NCI-H1694 (cell line): Measurements from ENCODE around the gene KCND3.

Source experiments
- DNase-seq: peaks from one replicate; lab custom pipeline; 2025; lab: John Stamatoyannopoulos, UW

The KCND3 gene

DNA sequence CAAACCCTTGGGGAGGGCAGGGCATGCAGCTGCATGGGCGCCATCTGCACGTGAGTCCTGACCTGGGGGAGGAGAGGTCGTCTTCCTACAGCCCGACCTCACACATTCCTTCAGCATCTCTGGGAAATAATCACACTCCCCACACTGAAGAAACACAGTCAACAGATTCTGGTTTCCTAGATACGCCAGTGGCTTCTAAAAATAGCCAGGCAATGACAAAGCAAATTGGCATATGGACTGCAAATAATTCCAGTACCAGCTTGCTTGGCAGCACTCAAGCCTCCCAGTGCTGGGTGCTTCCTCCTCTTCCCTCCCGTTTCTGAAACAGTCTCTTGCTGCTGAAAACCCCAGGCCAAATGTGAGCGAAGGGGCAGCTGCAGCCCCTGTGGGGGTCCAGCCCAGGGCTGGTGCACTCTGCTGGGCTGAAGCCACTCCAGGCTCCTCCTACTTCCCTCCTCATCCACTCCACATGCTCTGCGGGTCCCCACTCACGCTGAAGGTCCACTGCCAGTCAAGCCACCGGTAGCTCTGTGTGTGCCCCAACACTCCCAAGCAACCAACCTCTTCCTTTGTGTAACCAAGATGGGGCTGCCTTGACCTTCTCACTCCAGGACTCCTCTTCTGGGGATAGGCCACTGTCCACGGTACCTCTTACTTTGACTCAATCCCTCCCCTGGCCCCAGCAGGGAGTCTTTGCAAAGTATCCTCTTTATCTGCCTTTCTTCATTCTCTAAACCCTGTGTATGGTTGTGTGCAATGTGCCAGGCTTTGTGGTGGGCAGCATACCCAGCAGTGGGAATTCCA is 69.0 kb downstream of the KCND3 start:
- peak; percentile 92 for DNase-seq

DNA sequence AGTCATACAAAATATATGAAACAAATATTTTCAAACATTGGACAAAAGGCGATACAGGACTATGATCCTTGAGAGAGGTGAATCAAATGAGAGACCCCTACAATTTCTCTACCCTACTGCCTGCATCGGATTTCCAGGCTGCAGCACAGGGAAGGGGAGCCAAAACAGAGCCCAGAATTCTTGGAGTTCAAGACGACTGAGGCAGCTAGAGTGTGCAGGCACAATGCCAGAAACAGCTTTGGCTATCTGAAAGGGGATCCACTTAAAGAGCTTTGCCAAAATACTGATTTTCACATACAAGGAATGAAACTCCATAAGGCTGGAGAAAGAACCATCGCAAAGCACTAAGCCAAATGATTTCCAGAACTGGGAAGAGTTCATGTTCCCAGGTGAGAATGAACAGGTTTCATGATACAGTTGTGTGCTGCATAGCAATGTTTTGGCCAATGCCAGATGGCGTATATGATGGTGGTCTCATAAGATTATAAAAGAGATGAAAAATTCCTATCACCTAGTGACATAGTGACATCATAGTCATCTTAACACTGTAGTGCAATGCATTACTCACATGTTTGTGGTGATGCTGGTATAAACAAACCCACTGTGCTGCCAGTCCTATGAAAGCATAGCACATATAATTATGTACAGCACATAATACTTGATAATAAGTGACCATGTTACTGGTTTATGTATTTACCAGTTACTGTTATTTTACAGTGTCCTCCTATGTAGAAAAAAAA is 77.5 kb downstream of the KCND3 start:
- DNase-seq: no peak

GRCh38 chr1:111911061-111911460 is 78.4 kb downstream of the KCND3 start:
- no peak for DNase-seq

DNA sequence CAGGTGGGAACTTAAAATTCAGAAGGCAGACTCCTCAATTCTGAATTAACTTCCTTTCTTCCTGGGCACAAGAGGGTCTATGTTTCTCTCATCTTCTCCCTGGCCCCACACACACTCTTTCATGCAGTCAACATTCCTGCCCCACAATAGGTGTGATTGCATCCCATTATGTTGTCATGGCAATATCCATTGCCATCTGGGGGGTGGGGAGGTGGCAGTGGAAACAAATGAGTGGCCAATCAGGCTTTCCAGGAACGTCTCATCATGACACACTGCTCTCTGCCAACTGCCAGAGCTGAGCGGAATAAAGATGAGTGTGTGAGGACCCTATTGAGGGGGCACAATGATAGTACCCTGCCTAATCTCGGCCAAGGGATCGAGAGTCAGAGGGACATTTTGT is 80.4 kb downstream of the KCND3 start:
- DNase-seq: peak; percentile 51

- DNase-seq: peak; percentile 7
These were observed 81.4 kb downstream of the KCND3 start for GRCh38 chr1:111908011-111908621.

- DNase-seq: peak; percentile 65
These were observed 82.1 kb downstream of the KCND3 start for GRCh38 chr1:111907321-111907720.

DNA sequence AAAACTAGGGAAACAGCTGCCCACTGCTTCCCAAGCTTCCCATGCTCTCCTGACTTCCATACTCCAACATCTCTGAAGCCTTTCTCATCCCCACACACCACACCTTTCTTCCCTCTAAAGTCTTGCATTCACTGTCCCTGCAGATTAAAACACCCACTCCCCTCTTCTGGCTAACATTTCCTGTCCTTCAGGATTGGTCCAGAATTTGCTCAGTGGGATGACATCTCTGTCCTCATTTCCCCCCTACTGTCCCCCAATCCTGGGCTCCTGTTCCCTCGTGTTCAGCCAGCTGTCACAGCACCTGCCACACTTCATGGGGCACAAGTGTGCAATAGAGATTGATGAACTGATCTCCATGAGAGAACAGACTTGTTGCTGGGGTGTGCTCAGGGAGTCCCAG is 82.7 kb downstream of the KCND3 start:
- peak; percentile 76 for DNase-seq

DNA sequence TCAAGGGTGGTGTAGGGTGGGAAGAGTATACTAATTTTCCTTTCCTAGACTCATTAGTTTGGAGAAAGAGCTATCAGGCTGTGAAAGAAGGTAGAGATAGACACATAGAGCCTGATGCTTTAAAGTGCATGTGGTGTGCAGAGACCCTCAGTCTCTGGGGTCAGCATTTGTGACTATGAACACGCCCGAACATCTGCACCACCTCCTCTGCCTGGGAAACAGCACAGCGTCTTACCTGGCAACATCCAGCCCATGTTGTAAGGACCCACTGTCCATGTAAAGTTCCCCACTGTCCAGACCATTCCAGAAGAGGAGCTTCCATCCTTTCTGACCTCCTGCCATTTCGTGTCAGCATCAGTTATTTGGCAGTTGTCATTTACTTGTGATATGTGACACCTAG is 83.4 kb downstream of the KCND3 start:
- DNase-seq: no peak

DNA sequence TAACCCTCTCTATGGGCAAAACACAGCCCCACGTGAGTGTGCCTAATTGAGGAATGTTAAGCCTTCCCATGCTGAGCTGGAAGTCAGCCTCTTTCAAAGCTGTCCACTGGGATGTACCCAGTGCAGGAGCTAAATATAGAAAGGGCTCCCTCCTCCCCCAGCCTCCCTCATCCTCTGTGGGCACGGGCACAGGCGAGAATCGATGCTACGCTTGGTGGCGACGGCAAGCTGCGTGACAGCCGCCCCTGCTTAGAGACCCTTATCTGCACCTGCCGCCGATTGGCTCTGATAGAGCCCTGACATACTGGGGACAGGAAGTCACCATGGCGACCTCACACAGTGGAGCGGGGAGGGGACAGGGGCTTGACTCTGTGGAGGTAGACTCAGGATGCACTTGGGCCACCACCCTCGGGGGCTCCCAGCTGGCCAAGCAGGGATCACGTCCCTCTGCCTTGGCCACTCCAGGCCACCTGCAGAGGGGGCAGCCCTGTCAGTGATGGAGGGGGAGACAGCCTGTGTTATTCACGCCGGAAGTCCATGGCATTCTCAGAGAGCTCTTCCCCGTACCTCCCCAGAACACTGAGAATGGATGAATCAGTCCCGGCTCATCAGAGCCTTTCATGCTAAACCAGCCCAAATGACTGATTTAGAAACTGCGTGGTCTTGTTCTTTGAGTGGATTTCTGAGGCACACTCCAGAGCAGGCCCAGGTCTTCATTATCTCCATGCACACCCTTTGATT is 84.8 kb downstream of the KCND3 start:
- peak; percentile 88 for DNase-seq

- no peak for DNase-seq
These were observed 85.5 kb downstream of the KCND3 start for GRCh38 chr1:111903871-111904449.

DNA sequence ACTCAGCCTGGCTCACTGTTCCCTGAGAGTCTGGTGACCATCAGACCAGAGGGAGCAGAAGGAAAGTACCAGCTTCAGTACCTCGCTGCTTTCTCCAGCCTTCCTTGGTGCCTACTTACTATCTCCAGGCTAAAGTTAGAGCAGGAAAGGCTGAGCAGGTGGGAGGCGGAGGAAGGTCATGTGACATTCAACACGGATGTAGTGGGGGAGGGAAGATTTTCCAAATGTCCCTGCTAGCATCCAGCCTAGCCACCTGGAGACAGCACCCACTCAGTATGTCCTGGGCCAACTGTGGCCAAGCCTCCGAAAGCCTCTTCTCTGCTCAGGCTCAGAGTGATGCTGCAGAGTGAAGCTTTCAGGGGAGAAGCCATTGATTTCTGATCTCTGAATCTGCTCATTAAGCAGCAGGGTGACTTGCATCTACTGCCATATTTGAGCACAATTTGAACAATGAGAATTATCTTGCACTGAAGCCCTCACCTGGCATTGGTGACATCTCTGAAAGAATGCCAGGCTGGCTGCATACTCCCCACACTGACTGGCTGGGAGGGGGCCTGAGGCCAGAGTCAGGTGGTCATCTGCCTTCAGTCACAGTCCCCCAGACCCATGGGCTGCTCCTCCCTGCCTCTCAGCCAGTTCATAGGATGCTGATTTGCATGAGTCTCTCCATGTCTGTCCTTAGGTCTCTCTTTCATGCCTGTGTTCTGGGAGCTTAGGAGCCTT is 86.2 kb downstream of the KCND3 start:
- DNase-seq: no peak

- DNase-seq: peak; percentile 56
These were observed 94.0 kb downstream of the KCND3 start for GRCh38 chr1:111895469-111895868.

- no peak for DNase-seq
These were observed 94.5 kb downstream of the KCND3 start for GRCh38 chr1:111895017-111895416.

GRCh38 chr1:111894497-111894896 is 95.0 kb downstream of the KCND3 start:
- DNase-seq: no peak

GRCh38 chr1:111891566-111891965 is 97.9 kb downstream of the KCND3 start:
- no peak for DNase-seq

DNA sequence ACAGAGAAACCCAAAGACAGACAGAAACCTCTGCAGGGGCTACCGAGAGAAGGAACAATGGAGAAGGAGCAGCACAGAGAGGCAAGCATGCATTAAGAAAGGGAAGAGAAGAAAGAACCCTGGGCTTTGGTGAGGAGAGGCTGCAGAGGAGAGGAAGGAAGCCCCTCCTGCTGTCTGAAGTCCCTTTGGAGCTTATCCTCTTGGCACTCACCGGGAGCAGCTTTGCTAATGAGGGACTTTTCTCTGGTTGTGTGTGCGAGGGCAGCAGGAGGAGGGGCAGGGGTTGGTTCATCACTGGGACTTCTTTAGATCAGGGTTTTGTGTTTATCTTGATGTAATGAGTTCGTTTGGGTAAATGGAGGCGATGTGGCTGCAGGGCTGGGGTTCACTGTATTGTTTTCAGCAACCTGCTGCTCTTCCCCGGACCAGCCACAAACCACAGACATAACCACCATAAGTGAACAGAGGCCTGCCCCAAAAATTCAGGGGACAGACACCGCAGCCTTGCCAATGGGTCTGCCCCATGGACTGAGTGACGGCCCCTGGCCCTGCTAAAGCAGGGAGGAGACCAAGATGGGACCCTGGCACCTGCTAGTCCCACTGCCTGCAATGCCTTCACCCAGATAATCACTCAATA is 100.6 kb downstream of the KCND3 start:
- no peak for DNase-seq

DNA sequence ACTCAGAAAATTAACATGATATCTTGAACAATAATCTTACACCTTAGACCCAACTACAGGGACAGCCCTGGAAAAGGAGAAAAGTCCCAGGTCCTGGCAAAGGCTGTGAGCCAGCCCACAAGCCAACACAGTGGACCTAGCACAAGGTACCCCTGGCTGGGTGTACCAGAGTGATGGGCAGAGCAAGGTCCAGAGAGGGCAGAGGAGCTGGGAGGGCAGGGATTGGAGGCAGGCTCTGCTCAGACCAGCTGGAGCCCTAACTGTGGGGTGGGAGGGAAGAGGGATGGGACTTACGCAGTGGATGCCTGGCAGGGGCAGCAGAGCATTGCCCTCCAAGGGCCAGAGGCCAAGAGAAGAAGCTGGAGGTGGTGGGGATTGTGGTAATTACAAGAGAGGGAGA is 101.6 kb downstream of the KCND3 start:
- no peak for DNase-seq

DNA sequence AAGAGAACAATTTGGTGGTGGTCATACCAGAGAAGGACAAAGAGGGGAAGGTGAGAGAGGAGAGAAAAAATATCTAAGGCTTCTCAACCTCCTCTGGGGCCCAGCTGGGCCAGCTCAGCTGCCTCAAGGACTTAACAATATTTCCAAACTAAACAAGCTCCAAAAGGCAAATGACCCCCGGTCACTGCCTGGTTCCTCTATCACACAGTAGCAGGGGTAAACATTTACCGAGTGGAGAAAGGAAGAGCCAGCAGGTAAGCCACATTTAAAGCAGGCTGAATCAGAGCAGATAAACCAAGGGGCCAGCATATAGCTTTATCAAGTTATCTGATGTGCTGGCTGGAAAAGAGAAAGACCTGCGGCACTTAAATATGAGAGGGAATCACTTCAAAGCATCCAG is 102.1 kb downstream of the KCND3 start:
- no peak for DNase-seq

DNA sequence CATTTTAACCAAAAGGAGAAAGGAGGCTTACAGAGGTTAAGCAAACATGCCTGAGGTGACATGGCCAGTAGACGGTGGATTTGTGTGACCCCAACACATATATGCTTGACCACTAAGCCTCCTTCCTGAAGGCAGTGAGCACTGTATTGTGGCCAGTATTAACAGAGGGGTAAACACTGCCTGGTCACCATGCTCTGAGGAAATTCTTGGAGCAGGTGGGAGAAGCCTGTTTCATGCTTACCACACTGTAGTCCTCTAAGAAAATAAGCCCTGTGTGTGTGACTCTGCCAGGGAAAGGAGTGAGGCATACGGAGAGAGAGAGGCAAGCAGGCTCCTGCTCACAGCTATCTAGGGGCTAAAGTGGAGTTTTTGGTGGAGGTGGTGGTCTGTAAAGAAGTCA is 102.7 kb downstream of the KCND3 start:
- no peak for DNase-seq

DNA sequence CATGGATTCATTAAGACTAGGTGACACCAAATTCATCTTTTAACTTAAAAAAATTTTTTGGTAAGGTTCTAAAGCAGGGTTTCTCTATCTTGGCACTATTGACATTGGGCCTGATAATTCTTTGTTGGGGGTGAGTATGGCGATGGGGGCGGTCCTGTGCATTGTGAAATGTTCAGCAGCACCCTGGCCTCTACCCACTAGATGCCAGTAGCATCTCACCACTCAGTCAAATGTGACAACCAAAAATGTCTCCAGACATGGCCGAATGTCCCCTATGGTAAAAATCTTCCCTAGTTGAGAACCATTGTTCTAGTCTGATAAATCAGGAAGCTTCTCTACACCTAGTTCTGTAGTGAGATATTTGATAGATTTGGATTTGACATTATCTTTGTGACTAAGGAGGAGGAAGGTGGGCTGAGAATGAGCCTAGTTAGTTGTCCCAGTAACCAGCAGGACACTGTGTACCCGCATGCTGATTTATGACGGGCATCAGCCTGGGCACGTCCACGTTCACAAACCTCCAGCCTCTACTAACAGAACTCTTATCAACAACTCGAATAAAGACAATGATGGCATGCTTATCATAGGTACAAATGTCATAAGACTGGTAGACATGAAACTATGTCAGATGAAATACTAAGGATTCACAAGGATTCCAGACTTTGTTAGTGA is 104.6 kb downstream of the KCND3 start:
- no peak for DNase-seq
